Transverse colon (tissue), 4 donors: ENCODE measurements around the gene INPP5J. TPM values are rescaled to one million over a fixed set of nuclear protein-coding genes. Genes with fewer than 3 reads are reported as not detected.

ENCODE experiments used
- DNase-seq: peaks from one replicate; pipeline ENCODE4 v3.0.0-alpha.2; 2019
- H3K27ac ChIP-seq, 4 donors: fragments of 200-600 bp; sonication (generic); 2 replicates each; pipeline ENCODE4 v1.5.1; 2016 to 2018; ENCODE audit warnings: inconsistent platforms in 4 of 4
- H3K27me3 ChIP-seq: fragments of 200-600 bp; sonication (generic); 2 replicates; pipeline ENCODE4 v1.5.1; 2017; ENCODE audit warnings: inconsistent platforms
- H3K36me3 ChIP-seq, 4 donors: fragments of 200-600 bp; sonication (generic); 2 replicates each; pipeline ENCODE4 v1.5.1; 2017 to 2019; ENCODE audit warnings: inconsistent platforms in 4 of 4
- H3K4me1 ChIP-seq, 4 donors: fragments of 200-600 bp; sonication (generic); 2 replicates each; pipeline ENCODE4 v1.5.1; 2017 to 2020; ENCODE audit warnings: inconsistent platforms in 4 of 4
- H3K4me3 ChIP-seq, 4 donors: fragments of 200-600 bp; sonication (generic); 1 replicate in 1 of 4; 2 replicates in 3 of 4; pipeline versions ENCODE4 v1.5.1 to v1.6.1; 2017 to 2019; ENCODE audit warnings: inconsistent platforms in 4 of 4
- H3K9me3 ChIP-seq, 2 donors: fragments of 200-600 bp; sonication (generic); 2 replicates each; pipeline ENCODE4 v1.5.1; 2017 to 2019; ENCODE audit warnings: inconsistent platforms in 2 of 2
- CTCF ChIP-seq, 5 experiments: fragments of 200-600 bp in 3 of 5; fragments of 450-650 bp in 2 of 5; sonication (generic) in 3 of 5; IDR thresholded peaks; 1 replicate in 2 of 5; 2 replicates in 3 of 5; pipeline ENCODE4 v1.5.1; 2016 to 2017; ENCODE audit warnings: antibody characterized with exemption in 5 of 5, inconsistent platforms in 3 of 5, mild to moderate bottlenecking in 2 of 5, moderate library complexity in 1 of 5
- EP300 ChIP-seq: sonication (generic); formaldehyde crosslinking; IDR thresholded peaks from one replicate; pipeline ENCODE4 v1.6.1; 2017; ENCODE audit warnings: antibody characterized with exemption, low read depth
- POLR2A ChIP-seq: fragments of 450-650 bp; IDR thresholded peaks from one replicate; pipeline ENCODE4 v1.6.1; 2016; ENCODE audit warnings: antibody characterized with exemption, mild to moderate bottlenecking, moderate library complexity
- POLR2AphosphoS5 ChIP-seq, 3 donors: sonication (generic); formaldehyde crosslinking; IDR thresholded peaks; one replicate each; pipeline ENCODE4 v1.6.1; 2016; ENCODE audit warnings: antibody characterized with exemption in 3 of 3
- WGBS, 2 donors: methylation state at CpG; one replicate each; pipeline ENCODE4 v1.1.5; 2018; ENCODE audit warnings: low coverage in 1 of 2; 5-methylcytosine and 5-hydroxymethylcytosine counted together
- in situ Hi-C, 4 donors: fragments of 200-750 bp; cut with MboI; loops; one replicate each; pipeline versions ENCODE4 v1.15.0 to v1.15.1; 2017; ENCODE audit warnings: low sequenced_read_pairs in 3 of 4, low pct_ligation_motif_present in 1 of 4, low pct_unique_long_range_greater_than_20kb in 1 of 4
- intact Hi-C: fragments of 100-400 bp; cut with DNase I; formaldehyde crosslinking; loops from one replicate; pipeline ENCODE4 v1.15.1; 2023; ENCODE audit warnings: low total_unique reads
- total RNA-seq, 4 donors: library from RNA; depleted of rRNA; stranded (reverse); fragments of >200 nt; gene quantifications; one replicate each; pipeline ENCODE4 v1.1.0, GENCODE V29; 2016

The INPP5J gene
- total RNA-seq, 4 donors from 2014 or later, result 22.4 to 51.2 (median 30.8) TPM

GRCh38 chr22:31127181-31127772, 4.5 kb downstream of the INPP5J start:
- Histone ChIP-seq H3K27me3 (no peaks in the 10 kb centered on the region), H3K4me1 (peaks cover 4 to 16% (median 11%) of the 10 kb centered on the region in 4 donors), H3K4me3 (no peak overlapping the region), H3K27ac (no peak overlapping the region), H3K9me3 (no peaks in the 10 kb centered on the region), H3K36me3 (no peaks in the 10 kb centered on the region)
- 60 to 68% methylated on average over 6 to 19 of the region's 19 CpGs for WGBS, 2 donors
- intact Hi-C loops, result no loop called here
- DNase-seq, result no peak
- in situ Hi-C loops, result no loop called here
- no peak for TF ChIP-seq POLR2AphosphoS5 (IDR thresholded peaks at IDR 0.05)
- TF ChIP-seq CTCF (IDR thresholded peaks at IDR 0.05), result no peak
- TF ChIP-seq POLR2A, result no peak
- TF ChIP-seq EP300, result no peak

- Histone ChIP-seq H3K4me1 (peaks cover 0 to 10% (median 5%) of the 10 kb centered on the region in 4 donors), H3K9me3 (no peaks in the 10 kb centered on the region), H3K27me3 (no peaks in the 10 kb centered on the region), H3K36me3 (no peaks in the 10 kb centered on the region), H3K4me3 (no peak overlapping the region), H3K27ac (no peak overlapping the region)
- no peak for TF ChIP-seq EP300
- no peak for TF ChIP-seq POLR2A
- no peak for DNase-seq
- intact Hi-C loops (no loop called here), in situ Hi-C loops (no loop called here)
- 96% methylated on average over 7 of the region's 7 CpGs; no CpG with 5 or more reads in 1 of the 2 donors for WGBS, 2 donors
Measured at GRCh38 chr22:31128156-31128555, 5.4 kb downstream of the INPP5J start.

- Histone ChIP-seq H3K9me3 (no peaks in the 10 kb centered on the region), H3K4me3 (no peak overlapping the region), H3K4me1 (peaks cover 0 to 4% (median 0%) of the 10 kb centered on the region in 4 donors), H3K27ac (no peak overlapping the region), H3K27me3 (no peaks in the 10 kb centered on the region), H3K36me3 (no peaks in the 10 kb centered on the region)
- DNase-seq, result no peak
- TF ChIP-seq POLR2A (no peak), POLR2AphosphoS5 (IDR thresholded peaks at IDR 0.05) (no peak), CTCF (IDR thresholded peaks at IDR 0.05) (no peak), EP300 (no peak)
- intact Hi-C loops, result no loop called here
- WGBS, 2 donors, result 81% methylated on average over 2 of the region's 2 CpGs; no CpG with 5 or more reads in 1 of the 2 donors
- in situ Hi-C loops, result no loop called here
Measured at GRCh38 chr22:31130873-31131272, 8.1 kb downstream of the INPP5J start.

GRCh38 chr22:31133911-31134310, 11.1 kb downstream of the INPP5J start:
- DNase-seq, result no peak
- intact Hi-C loops, result no loop called here
- Histone ChIP-seq H3K27me3 (peaks cover 3% of the 10 kb centered on the region), H3K4me1 (peaks cover 0 to 4% (median 0%) of the 10 kb centered on the region in 4 donors), H3K4me3 (no peak overlapping the region), H3K27ac (no peak overlapping the region), H3K9me3 (no peaks in the 10 kb centered on the region), H3K36me3 (no peaks in the 10 kb centered on the region)
- WGBS, 2 donors, result 88% methylated on average over 7 of the region's 19 CpGs; no CpG with 5 or more reads in 1 of the 2 donors
- in situ Hi-C loops, result no loop called here
- TF ChIP-seq CTCF (IDR thresholded peaks at IDR 0.05) (no peak), POLR2A (no peak), POLR2AphosphoS5 (IDR thresholded peaks at IDR 0.05) (no peak), EP300 (no peak)
